SK-MEL-5 (cell line): Measurements from ENCODE around the gene RHBDD1. TPM values are rescaled to one million over a fixed set of nuclear protein-coding genes. Genes with fewer than 3 reads are reported as not detected.
A peak's percentile ranks its signal among the peaks of the same experiment; 100 is the strongest.

ENCODE experiments used
- DNase-seq: peaks from one replicate; pipeline ENCODE4 v3.0.0-alpha.2; 2016; ENCODE audit warnings: low read depth, low spot score
- in situ Hi-C: cut with HindIII; loops from 2 replicates; pipeline ENCODE4 v1.10.0; 2016; ENCODE audit warnings: low sequenced_read_pairs, high pct_unique_total_duplicates, low pct_unique_long_range_greater_than_20kb
- total RNA-seq: library from RNA; depleted of rRNA; stranded (reverse); fragments of >200 nt; shearing (Covaris generic); gene quantifications from 2 replicates; pipeline ENCODE4 v1.2.3, GENCODE V29; 2014

Gene RHBDD1
- total RNA-seq, 1 experiment from 2014 or later, result 13.4 TPM

- in situ Hi-C loops, result no loop called here
- DNase-seq, result no peak
These were observed 108.2 kb downstream of the RHBDD1 start for GRCh38 chr2:226943862-226944620.

DNA sequence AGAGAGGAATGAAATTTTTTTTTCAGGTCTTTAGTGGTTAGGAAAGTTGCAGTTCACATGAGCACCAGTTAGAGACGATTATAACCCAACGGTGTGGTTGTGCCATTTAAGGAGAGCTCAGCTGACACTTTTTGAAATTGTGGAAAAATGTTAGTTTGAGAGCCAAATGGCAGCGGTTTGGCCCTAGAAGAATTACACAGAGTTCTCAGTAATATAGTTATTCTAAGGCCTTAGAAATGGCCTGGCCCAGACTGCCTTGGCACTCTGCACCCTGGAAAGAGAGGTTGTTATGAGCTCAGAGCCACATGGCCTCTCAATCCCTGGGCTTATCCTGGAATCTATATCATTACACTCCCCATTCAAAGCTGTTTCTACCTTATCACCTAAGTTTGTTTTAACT is 117.4 kb downstream of the RHBDD1 start:
- DNase-seq, result no peak
- in situ Hi-C loops, result no loop called here

DNA sequence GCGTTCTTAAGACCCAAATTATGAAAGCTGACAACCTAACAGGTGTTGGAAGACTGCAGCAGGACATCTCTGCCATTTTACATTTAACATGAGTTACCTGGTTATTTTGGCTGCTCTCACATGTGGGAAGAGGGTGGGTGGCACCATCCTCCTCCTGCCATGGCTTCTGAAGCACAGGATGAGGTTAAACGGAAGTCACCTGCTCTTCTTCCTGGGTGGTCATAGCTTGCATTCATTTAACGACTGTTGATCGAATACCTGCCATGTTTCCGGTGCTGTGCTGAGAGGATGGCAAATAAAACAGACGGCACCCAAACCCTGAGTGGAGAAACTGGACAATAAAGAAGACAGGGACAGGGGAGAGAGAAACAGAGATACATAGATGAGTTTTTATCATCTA is 118.0 kb downstream of the RHBDD1 start:
- in situ Hi-C loops, result no loop called here
- DNase-seq, result no peak

DNA sequence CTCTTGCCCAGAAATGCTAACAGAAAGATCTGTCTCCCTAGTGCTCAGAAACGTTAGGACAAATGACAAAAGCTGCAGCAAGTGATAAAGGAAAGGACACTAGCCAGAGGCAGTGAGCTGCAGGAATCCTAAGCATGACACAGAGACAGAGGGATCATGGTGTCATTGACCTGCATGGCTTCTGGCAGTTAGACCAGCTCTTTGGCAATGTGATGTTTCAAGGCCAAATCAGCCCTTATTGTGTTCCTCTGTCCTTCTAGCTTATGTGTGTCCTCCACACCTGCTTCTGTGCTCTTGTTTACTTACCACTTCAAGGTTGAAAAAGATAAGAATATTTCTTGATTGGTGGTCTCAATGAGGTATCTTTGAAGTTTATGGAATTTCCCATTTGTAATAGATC is 120.8 kb downstream of the RHBDD1 start:
- no peak for DNase-seq
- in situ Hi-C loops, result no loop called here

DNA sequence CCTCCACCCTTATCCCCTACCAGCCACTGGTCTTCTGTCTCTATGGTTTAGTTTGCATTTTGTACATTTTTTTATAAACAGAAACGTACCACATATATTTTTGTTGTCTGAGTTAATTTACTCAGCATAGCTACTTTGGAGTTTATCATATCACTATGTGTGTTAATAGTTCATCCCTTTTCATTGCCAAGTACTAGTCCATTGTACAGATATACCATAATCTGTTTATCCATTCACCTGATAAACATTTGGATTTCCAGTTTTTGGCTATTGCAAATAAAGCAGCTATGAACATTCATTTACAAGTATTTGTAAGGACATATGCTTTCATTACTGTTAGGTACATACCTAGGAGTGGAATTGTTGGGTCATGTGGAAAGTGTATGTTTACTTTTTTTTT is 123.6 kb downstream of the RHBDD1 start:
- DNase-seq, result no peak
- in situ Hi-C loops, result no loop called here

DNA sequence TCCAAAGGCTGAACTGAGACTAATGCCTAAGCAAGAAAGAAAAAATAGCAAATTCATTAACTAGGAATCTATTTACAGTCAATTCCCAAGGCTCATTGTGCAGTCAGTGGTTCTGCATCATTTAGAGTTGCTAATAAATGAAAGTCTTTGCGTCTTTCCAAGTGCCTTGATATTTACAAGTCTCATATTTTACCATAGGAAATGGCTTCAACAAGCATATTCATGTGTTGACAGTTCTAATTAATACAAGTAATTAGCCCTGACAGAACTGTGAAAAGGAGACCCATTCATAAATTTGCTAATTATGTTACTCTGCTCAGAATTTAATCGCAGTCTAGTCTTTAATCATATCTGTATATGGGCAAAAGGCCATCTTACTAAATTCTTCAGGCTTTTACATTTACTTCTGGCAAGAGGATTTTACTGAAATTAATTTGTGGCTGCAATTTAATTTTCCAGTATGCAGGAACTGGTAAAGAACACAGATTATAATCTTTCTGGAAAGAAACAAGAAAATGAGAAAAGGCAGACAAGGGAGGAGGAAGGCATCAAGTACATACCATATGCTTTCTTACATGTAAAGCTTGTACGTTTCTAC is 126.4 kb downstream of the RHBDD1 start:
- in situ Hi-C loops, result no loop called here
- no peak for DNase-seq

- in situ Hi-C loops, result no loop called here
- no peak for DNase-seq
These were observed 127.7 kb downstream of the RHBDD1 start for GRCh38 chr2:226963528-226963927.

DNA sequence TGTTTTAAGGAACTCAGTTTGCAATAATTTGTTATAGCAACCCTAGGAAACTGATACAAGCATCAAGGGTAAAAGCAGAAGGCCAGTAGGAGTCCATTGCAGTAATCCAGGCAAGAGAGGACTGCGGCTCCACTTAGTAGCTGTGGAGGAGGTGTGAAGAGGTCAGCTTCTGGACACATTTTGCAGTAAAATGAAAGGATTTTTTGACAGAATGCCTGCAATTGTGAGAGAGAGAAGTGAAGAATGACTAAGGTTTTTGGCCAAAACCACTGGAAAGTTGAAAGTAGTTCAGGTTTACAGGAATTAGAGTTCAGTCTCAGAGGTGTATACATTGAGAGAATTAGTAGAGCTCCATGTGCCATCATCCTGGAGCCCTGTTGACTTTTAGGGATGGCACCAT is 129.5 kb downstream of the RHBDD1 start:
- in situ Hi-C loops, result no loop called here

GRCh38 chr2:226969417-226970080 is 133.7 kb downstream of the RHBDD1 start:
- DNase-seq, result no peak
- in situ Hi-C loops, result no loop called here

More for the DNA sequence above, 129.5 kb downstream of the RHBDD1 start:
- DNase-seq, result no peak

GRCh38 chr2:226970362-226970761 is 134.5 kb downstream of the RHBDD1 start:
- in situ Hi-C loops, result no loop called here
- no peak for DNase-seq

GRCh38 chr2:226971084-226971483 is 135.2 kb downstream of the RHBDD1 start:
- in situ Hi-C loops, result no loop called here
- DNase-seq, result no peak

DNA sequence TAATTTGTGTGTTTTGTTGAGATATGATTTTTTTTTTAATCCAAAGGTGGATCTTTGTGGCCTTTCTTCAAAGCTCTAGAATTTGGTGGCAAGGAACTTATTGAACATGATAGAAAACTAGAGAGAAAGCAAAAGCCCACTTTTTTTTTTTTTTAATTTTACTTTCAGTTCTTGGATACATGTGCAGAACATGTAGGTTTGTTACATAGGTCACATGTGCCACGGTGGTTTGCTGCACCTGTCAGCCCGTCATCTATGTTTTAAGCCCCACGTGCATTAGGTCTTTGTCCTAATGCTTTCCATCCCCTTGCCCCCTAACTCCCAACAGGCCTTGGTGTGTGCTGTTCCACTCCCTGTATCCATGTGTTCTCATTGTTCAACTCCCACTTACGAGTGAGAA is 135.9 kb downstream of the RHBDD1 start:
- in situ Hi-C loops, result no loop called here
- no peak for DNase-seq

GRCh38 chr2:226973816-226974215 is 138.0 kb downstream of the RHBDD1 start:
- DNase-seq, result no peak
- in situ Hi-C loops, result no loop called here

DNA sequence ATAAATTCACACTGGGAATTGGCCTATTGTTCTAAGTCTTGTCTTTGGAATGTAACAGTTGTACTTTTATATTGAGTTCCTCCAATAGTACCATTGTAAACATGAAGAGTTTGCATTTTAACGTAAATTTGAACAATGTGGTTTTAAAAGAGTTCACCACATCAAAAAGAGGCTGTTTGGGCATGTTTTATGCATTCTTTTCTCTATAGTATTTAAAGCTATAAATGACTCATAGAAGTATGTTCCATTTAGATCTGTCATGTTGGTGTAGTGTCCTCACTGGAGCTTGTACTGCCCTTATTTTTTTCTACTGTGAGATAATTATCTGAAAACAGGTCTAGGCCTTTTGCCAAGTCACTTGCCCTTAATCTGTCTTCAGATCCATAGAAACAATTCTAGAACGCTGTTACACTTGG is 141.9 kb downstream of the RHBDD1 start:
- in situ Hi-C loops, result no loop called here
- no peak for DNase-seq

GRCh38 chr2:226978300-226978699 is 142.4 kb downstream of the RHBDD1 start:
- no peak for DNase-seq
- in situ Hi-C loops, result no loop called here

- DNase-seq, result peak; percentile 24
- in situ Hi-C loops, result no loop called here
These were observed 143.2 kb downstream of the RHBDD1 start for GRCh38 chr2:226979004-226979403.

- in situ Hi-C loops, result no loop called here
- no peak for DNase-seq
These were observed 146.0 kb downstream of the RHBDD1 start for GRCh38 chr2:226981791-226982326.

GRCh38 chr2:226983895-226984749 is 148.3 kb downstream of the RHBDD1 start:
- in situ Hi-C loops, result no loop called here

More at GRCh38 chr2:226983895-226984749, 148.3 kb downstream of the RHBDD1 start:
- no peak for DNase-seq
